HFFc6 (cell line): ENCODE data around the gene MTMR3. TPM values are rescaled to one million over a fixed set of nuclear protein-coding genes. Genes with fewer than 3 reads are reported as not detected.
"Not testable (repeated sequence)": the region's sequence is repeated elsewhere in the genome, so short reads cannot be mapped to it uniquely, and the experiment has no call there.

Source experiments
- DNase-seq: peaks from one replicate; pipeline ENCODE4 v3.0.0-alpha.2; 2018
- H3K27ac Mint-ChIP-seq: 2 replicates; pipeline ENCODE4 v1.8.0; 2020; ENCODE audit warnings: mild to moderate bottlenecking, mixed read lengths
- H3K27me3 Mint-ChIP-seq: 2 replicates; pipeline ENCODE4 v1.8.0; 2021; ENCODE audit warnings: mild to moderate bottlenecking, moderate library complexity, mixed read lengths; ENCODE audit not compliant: insufficient read depth
- H3K36me3 Mint-ChIP-seq: 2 replicates; pipeline ENCODE4 v1.8.0; 2021; ENCODE audit warnings: low read depth, mixed read lengths
- H3K4me1 Mint-ChIP-seq: 2 replicates; pipeline ENCODE4 v1.8.0; 2020; ENCODE audit warnings: low read depth, mixed read lengths
- H3K4me3 Mint-ChIP-seq: 2 replicates; pipeline ENCODE4 v1.8.0; 2020; ENCODE audit warnings: mild to moderate bottlenecking, moderate library complexity, mixed read lengths
- H3K9me3 Mint-ChIP-seq: 2 replicates; pipeline ENCODE4 v1.8.0; 2020; ENCODE audit warnings: mild to moderate bottlenecking, mixed read lengths
- total RNA-seq, 6 experiments: library from RNA; stranded (reverse); fragmentation: NEBNext Ultra II Directional; extraction: Animal tissue kit (Norgen Biotek cat#: 25700); gene quantifications; 2 replicates in 1 of 6; 3 replicates in 5 of 6; pipeline ENCODE4 v1.2.3, GENCODE V29; 2021
- TF ChIP-seq, protein P1 (sequence below): fragments of 200-600 bp; sonication (generic); IDR thresholded peaks from 2 replicates; pipeline ENCODE4 v1.5.0; 2021; ENCODE audit warnings: antibody characterized with exemption, mild to moderate bottlenecking

The MTMR3 gene
- total RNA-seq, 6 experiments from 2014 or later = 19.0 to 27.0 (median 21.7) TPM

DNA sequence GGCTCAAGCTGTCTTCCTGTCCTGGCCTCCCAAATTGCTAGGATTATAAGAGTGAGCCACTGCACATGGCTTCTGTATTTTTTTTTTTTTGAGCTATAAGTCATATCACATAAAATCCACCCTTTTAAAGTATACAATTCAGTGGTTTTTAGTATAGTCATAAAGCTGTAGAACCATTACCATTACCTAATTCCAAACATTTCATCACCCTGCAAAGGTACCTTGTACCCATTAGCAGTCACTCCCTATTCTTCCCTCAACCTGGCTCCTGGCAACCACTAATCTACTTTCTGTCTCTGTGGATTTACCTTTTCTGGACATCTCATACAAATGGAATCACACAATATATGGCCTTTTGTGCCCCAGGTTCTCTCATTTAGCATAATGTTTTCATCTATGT lies 84.5 kb downstream of the MTMR3 start:
- Mint-ChIP-seq H3K9me3 (no peaks in the 10 kb centered on the region), H3K27ac (no peak overlapping the region), H3K36me3 (peaks cover 3% of the 10 kb centered on the region; the same call in 1 of the 2 replicates), H3K4me1 (peaks cover 13% of the 10 kb centered on the region; the same call in 1 of the 2 replicates), H3K27me3 (peaks cover 3% of the 10 kb centered on the region; the same call in 1 of the 2 replicates), H3K4me3 (no peak overlapping the region)
- TF ChIP-seq, protein P1, sequence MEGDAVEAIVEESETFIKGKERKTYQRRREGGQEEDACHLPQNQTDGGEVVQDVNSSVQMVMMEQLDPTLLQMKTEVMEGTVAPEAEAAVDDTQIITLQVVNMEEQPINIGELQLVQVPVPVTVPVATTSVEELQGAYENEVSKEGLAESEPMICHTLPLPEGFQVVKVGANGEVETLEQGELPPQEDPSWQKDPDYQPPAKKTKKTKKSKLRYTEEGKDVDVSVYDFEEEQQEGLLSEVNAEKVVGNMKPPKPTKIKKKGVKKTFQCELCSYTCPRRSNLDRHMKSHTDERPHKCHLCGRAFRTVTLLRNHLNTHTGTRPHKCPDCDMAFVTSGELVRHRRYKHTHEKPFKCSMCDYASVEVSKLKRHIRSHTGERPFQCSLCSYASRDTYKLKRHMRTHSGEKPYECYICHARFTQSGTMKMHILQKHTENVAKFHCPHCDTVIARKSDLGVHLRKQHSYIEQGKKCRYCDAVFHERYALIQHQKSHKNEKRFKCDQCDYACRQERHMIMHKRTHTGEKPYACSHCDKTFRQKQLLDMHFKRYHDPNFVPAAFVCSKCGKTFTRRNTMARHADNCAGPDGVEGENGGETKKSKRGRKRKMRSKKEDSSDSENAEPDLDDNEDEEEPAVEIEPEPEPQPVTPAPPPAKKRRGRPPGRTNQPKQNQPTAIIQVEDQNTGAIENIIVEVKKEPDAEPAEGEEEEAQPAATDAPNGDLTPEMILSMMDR = no peak
- no peak for DNase-seq

DNA sequence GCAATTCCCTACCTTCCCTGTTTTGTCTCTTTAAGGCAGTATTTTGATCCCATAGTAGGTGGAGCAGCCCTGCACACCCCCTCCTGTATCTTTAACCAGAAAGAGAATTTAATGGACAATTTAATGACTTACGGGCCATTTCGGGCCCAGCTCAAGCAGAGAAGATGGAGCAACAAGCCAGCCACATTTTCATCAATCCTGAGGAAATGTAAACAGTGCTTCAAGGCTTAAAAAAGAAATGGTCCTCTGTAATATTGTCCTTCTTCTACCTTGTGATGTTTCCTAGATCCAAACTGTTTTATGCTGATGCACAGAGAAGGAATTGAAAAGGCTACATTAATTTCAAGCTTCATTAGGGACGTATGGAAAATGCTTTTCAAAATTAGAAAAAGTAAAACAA lies 88.6 kb downstream of the MTMR3 start:
- TF ChIP-seq, protein P1 = no peak
- Mint-ChIP-seq H3K9me3 (no peaks in the 10 kb centered on the region), H3K4me1 (peaks cover 21% of the 10 kb centered on the region), H3K27ac (no peak overlapping the region), H3K36me3 (peaks cover 10% of the 10 kb centered on the region; the same call in 1 of the 2 replicates), H3K27me3 (peaks cover 3% of the 10 kb centered on the region; the same call in 1 of the 2 replicates), H3K4me3 (no peak overlapping the region)
- DNase-seq = no peak

DNA sequence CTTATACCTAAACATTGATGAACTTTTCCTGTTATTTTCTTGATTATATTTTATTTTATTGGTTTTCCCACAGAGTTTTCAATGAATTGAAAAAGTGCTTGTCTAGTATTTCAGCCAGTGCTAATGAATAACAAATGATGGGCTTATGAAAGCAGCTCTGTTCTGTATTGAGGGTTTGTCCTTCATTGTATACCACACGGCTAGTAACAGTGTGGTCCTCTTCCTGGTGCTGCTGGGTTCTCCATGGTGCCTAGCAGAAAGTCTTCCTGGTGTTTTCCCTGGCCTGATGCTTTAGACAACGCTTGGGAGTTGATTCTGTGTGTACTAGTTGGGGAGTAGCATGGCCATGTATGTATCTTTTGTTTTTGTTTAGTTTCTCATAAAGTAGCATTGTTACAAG lies 89.1 kb downstream of the MTMR3 start:
- Mint-ChIP-seq H3K4me3 (no peak overlapping the region), H3K36me3 (peaks cover 10% of the 10 kb centered on the region; the same call in 1 of the 2 replicates), H3K27me3 (peaks cover 3% of the 10 kb centered on the region; the same call in 1 of the 2 replicates), H3K27ac (no peak overlapping the region), H3K9me3 (no peaks in the 10 kb centered on the region), H3K4me1 (peaks cover 21% of the 10 kb centered on the region)
- no peak for DNase-seq
- TF ChIP-seq, protein P1 = no peak

DNA sequence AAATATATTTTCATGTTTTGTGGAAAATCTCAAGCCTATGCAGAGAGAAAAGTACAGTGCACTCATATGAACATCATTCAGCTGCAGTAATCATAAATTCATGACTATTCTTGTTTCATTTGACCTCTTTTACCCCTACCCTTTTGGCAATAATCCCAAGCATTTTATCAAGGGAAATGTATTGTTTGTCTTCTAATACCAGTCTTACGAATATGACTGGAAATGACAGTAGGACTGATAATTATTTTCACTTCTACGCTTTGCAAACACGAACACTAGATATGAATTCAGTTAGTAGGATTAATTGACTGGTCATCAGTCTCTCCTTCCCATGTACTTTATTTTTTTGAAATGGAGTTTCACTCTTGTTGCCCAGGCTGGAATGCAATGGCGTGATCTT lies 90.3 kb downstream of the MTMR3 start:
- Mint-ChIP-seq H3K27me3 (peaks cover 3% of the 10 kb centered on the region; the same call in 1 of the 2 replicates), H3K4me3 (no peak overlapping the region), H3K9me3 (no peaks in the 10 kb centered on the region), H3K36me3 (peaks cover 10% of the 10 kb centered on the region; the same call in 1 of the 2 replicates), H3K27ac (no peak overlapping the region; the same call in 1 of the 2 replicates), H3K4me1 (peaks cover 21% of the 10 kb centered on the region)
- no peak for DNase-seq
- TF ChIP-seq, protein P1 = no peak

DNA sequence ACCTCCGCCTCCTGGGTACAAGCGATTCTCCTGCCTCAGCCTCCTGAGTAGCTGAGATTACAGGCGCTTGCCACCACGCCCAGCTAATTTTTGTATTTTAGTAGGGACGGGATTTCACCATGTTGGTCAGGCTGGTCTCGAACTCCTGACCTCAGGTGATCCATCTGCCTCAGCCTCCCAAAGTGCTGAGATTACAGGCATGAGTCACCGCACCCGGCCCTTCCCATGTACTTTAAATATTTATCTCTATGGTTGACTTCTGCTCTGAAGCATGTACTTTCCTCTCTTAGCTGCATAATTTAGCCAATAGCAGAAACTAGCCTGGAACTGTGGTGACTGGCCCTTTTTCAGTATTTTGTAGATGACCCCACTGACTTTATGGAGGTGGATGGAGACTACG lies 90.7 kb downstream of the MTMR3 start:
- not testable (repeated sequence) for H3K36me3 Mint-ChIP-seq, H3K9me3 Mint-ChIP-seq, H3K27me3 Mint-ChIP-seq, DNase-seq, H3K4me3 Mint-ChIP-seq, H3K27ac Mint-ChIP-seq
- H3K4me1 Mint-ChIP-seq = peaks cover 23% of the 10 kb centered on the region

DNA sequence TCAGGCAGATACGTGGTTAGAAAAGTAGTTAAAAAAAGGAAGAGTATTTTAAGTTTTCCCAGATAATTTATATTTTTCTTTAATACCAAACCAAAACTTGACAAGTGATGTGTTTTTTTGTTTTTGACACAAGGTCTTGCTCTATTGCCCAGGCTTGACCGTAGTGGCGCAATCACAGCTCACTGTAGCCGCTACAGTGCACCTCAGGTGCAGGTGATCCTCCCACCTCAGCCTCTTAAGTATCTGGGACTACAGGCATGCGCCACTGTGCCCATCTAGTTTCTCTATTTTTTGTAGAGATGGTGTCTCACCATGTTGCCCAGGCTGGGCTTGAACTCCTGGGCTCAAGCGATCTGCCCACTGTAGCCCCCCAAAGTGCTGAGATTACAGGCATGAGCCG lies 92.5 kb downstream of the MTMR3 start:
- H3K4me3 Mint-ChIP-seq = no peak overlapping the region

More for the DNA sequence above, 92.5 kb downstream of the MTMR3 start:
- Mint-ChIP-seq H3K4me1 (peaks cover 41% of the 10 kb centered on the region), H3K9me3 (no peaks in the 10 kb centered on the region), H3K36me3 (peaks cover 10% of the 10 kb centered on the region; the same call in 1 of the 2 replicates), H3K27me3 (peaks cover 1% of the 10 kb centered on the region; the same call in 1 of the 2 replicates), H3K27ac (no peak overlapping the region)
- no peak for DNase-seq
- TF ChIP-seq, protein P1 = no peak
